Gastroesophageal sphincter (tissue), 4 donors: Measurements from ENCODE around the gene DCAF8. TPM values are rescaled to one million over a fixed set of nuclear protein-coding genes. Genes with fewer than 3 reads are reported as not detected.

Source experiments
- ATAC-seq: fragments of 150-250 bp; one replicate; pipeline ENCODE4 v1.9.1; 2016; ENCODE audit warnings: mild to moderate bottlenecking, moderate library complexity
- H3K27ac ChIP-seq, 4 donors: fragments of 200-600 bp; sonication (generic) in 3 of 4; 1 replicate in 3 of 4; 2 replicates in 1 of 4; pipeline ENCODE4 v1.5.1; 2016 to 2019
- H3K27me3 ChIP-seq: fragments of 200-600 bp; sonication (generic); one replicate; pipeline ENCODE4 v1.5.1; 2019
- H3K36me3 ChIP-seq, 2 donors: fragments of 200-600 bp; sonication (generic); one replicate each; pipeline ENCODE4 v1.5.1; 2019; ENCODE audit warnings: control low read depth in 1 of 2
- H3K4me1 ChIP-seq, 3 donors: fragments of 200-600 bp; sonication (generic); 1 replicate in 2 of 3; 2 replicates in 1 of 3; pipeline ENCODE4 v1.5.1; 2016 to 2019; ENCODE audit warnings: control low read depth in 2 of 3
- H3K4me3 ChIP-seq, 2 donors: fragments of 200-600 bp; sonication (generic); one replicate each; pipeline ENCODE4 v1.5.1; 2019; ENCODE audit warnings: mild to moderate bottlenecking in 1 of 2, moderate library complexity in 1 of 2
- H3K9me3 ChIP-seq, 3 donors: fragments of 200-600 bp; sonication (generic); one replicate each; pipeline ENCODE4 v1.5.1; 2017 to 2019; ENCODE audit warnings: control low read depth in 2 of 3
- EP300 ChIP-seq: sonication (generic); formaldehyde crosslinking; IDR thresholded peaks from one replicate; pipeline ENCODE4 v1.6.1; 2017; ENCODE audit warnings: antibody characterized with exemption, mild to moderate bottlenecking
- POLR2A ChIP-seq, 2 donors: fragments of 450-650 bp; IDR thresholded peaks; one replicate each; pipeline ENCODE4 v1.6.1; 2017; ENCODE audit warnings: antibody characterized with exemption in 2 of 2, mild to moderate bottlenecking in 2 of 2, moderate library complexity in 1 of 2
- POLR2AphosphoS5 ChIP-seq: sonication (generic); formaldehyde crosslinking; IDR thresholded peaks from one replicate; pipeline ENCODE4 v1.6.1; 2017; ENCODE audit warnings: antibody characterized with exemption
- WGBS, 2 donors: methylation state at CpG; one replicate each; pipeline ENCODE4 v1.1.5; 2018; ENCODE audit warnings: low coverage in 1 of 2; 5-methylcytosine and 5-hydroxymethylcytosine counted together
- total RNA-seq, 4 donors: library from RNA; depleted of rRNA; stranded (reverse); fragments of >200 nt; gene quantifications; one replicate each; pipeline ENCODE4 v1.1.0, GENCODE V29; 2016
- TF ChIP-seq, protein P1 (sequence below), 4 experiments: fragments of 200-600 bp in 2 of 4; fragments of 450-650 bp in 2 of 4; sonication (generic) in 1 of 4; IDR thresholded peaks; one replicate each; pipeline ENCODE4 v1.5.1; 2017 to 2019; ENCODE audit warnings: antibody characterized with exemption in 4 of 4, mild to moderate bottlenecking in 2 of 4, moderate library complexity in 2 of 4

DCAF8 gene
- total RNA-seq, 4 donors from 2014 or later = 154 to 211 (median 159) TPM

DNA sequence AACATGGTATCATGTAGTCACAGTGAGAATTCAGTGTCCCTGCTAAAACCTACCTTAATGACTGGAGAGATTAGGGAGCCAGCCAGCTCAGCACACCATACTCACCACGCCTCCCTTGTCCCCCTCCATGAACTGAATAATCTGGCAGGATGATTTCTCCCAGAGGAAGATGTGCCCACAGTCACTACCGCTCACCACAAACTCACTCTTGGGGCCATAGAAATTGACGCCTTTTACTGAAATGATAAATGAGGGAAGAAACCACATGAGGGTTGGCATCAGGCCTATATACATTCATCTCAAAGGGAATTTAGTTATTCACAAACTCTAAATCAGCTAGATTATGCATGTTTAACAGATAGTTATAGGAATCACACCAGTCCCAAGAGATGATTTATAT is 39.8 kb downstream of the DCAF8 start:
- no peaks in the 10 kb centered on the region for H3K9me3 ChIP-seq
- no peaks in the 10 kb centered on the region for H3K27me3 ChIP-seq
- H3K36me3 ChIP-seq = peaks cover 17 to 99% of the 10 kb centered on the region in 2 donors
- H3K4me3 ChIP-seq = no peak overlapping the region
- H3K27ac ChIP-seq = no peak overlapping the region
- H3K4me1 ChIP-seq = peaks cover 1 to 34% (median 21%) of the 10 kb centered on the region in 3 donors
- 80 to 90% methylated on average over 1 to 3 of the region's 3 CpGs for WGBS, 2 donors
- TF ChIP-seq POLR2A (IDR thresholded peaks at IDR 0.05) (no peak), EP300 (no peak), POLR2AphosphoS5 (no peak)
- TF ChIP-seq, protein P1, sequence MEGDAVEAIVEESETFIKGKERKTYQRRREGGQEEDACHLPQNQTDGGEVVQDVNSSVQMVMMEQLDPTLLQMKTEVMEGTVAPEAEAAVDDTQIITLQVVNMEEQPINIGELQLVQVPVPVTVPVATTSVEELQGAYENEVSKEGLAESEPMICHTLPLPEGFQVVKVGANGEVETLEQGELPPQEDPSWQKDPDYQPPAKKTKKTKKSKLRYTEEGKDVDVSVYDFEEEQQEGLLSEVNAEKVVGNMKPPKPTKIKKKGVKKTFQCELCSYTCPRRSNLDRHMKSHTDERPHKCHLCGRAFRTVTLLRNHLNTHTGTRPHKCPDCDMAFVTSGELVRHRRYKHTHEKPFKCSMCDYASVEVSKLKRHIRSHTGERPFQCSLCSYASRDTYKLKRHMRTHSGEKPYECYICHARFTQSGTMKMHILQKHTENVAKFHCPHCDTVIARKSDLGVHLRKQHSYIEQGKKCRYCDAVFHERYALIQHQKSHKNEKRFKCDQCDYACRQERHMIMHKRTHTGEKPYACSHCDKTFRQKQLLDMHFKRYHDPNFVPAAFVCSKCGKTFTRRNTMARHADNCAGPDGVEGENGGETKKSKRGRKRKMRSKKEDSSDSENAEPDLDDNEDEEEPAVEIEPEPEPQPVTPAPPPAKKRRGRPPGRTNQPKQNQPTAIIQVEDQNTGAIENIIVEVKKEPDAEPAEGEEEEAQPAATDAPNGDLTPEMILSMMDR (IDR thresholded peaks at IDR 0.05) = no peak
- no peak for ATAC-seq

DNA sequence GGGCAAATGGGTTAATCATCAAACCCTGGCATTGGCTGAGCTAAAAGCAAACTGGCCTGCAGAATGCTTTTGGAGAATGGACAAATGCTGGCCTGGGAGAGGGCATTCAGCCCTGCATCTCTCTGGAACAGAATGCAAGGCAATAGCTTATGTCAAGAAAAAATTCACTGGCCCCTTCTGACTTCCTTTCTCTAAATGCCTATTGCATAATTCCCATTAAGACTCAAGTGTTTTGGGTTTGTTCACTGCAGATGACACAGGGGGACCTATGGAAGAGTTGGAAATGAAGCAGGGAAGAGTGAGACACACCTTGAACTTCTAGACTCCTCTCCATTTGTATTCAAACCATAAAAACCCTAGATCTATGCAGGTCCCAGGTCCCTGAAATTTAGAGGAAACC is 41.3 kb downstream of the DCAF8 start:
- ATAC-seq = no peak
- TF ChIP-seq, protein P1 (IDR thresholded peaks at IDR 0.05) = no peak
- TF ChIP-seq EP300 = no peak
- TF ChIP-seq POLR2A (IDR thresholded peaks at IDR 0.05) = no peak
- H3K27ac ChIP-seq = peak overlapping the region in 2 of 4 donors; percentile 71 to 79
- H3K27me3 ChIP-seq = no peaks in the 10 kb centered on the region
- H3K4me3 ChIP-seq = no peak overlapping the region
- H3K9me3 ChIP-seq = no peaks in the 10 kb centered on the region
- peaks cover 14 to 99% of the 10 kb centered on the region in 2 donors for H3K36me3 ChIP-seq
- peaks cover 6 to 44% (median 25%) of the 10 kb centered on the region in 3 donors for H3K4me1 ChIP-seq

DNA sequence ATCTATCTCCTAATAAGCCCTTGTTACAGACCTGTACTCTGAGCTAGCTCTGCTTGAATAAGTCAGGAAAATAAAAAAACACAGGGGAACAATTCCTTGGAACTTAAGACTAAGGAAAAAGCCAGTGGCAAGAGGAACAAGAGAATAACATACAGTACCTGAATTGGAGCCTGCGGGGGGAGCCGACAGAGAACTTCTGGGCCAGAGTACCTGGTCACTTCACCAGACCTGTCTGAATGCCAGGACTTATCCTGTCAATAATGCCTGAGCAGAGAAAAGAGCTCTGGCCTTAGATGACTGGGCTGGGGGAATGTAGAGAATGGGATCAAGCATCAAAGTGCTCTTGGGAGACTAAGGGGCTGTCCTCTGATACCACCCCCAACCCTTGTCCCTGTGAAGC is 42.0 kb downstream of the DCAF8 start:
- Histone ChIP-seq H3K36me3 (peaks cover 9 to 99% of the 10 kb centered on the region in 2 donors), H3K4me1 (peaks cover 6 to 44% (median 25%) of the 10 kb centered on the region in 3 donors), H3K27me3 (no peaks in the 10 kb centered on the region), H3K4me3 (no peak overlapping the region), H3K27ac (peak overlapping the region in 3 of 4 donors; percentile 25 to 79 (median 71)), H3K9me3 (no peaks in the 10 kb centered on the region)
- TF ChIP-seq POLR2AphosphoS5 = no peak
- TF ChIP-seq, protein P1 (IDR thresholded peaks at IDR 0.05) = no peak
- no peak for TF ChIP-seq POLR2A (IDR thresholded peaks at IDR 0.05)
- TF ChIP-seq EP300 = no peak
- 58% methylated on average over 2 of the region's 2 CpGs; no CpG with 5 or more reads in 1 of the 2 donors for WGBS, 2 donors
- no peak for ATAC-seq

DNA sequence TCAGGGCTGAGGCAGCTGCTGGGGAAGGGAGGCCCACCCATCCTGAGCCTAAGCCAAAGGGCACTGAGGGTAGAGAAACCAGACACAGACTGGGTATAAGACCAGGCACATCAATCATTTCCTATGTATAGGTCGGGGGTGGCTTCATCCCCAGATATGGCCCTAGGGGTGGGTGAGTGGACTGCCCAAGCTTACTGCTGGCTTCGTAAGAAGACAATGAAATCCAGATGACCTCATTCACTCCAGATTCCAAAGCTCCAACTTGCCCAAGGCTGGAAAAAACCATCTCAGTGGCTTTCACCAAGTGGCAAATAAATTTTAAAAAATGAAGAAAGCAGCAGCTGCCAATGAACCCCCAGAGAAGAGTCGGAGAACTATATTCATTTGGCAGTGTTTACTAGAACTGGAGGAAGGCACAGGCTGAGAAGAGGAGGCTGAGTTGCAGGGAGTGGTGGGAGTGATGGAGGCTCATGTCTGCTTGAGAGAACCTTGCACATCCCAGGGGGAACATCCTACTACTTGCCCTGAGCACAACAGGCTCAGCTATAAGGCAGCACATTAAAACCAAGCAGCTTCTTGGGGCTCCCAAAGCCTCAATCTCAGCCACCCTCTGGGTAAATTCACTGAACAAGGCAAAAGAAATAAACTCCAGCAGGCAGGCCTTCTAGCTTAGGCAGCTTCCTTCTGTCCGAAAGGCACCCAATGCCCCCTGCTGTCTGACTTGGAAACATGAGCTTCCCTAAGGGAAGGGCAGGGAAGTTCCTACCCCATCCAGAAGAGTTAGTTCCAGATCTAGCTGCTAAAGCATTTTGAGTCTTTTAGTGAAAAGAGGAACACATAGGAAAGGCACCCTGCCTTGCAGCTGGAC is 43.1 kb downstream of the DCAF8 start:
- Histone ChIP-seq H3K4me3 (no peak overlapping the region), H3K9me3 (no peaks in the 10 kb centered on the region), H3K27ac (peak overlapping the region; percentile 18 to 79 (median 75)), H3K4me1 (peaks cover 6 to 44% (median 25%) of the 10 kb centered on the region in 3 donors), H3K36me3 (peaks cover 9 to 99% of the 10 kb centered on the region in 2 donors), H3K27me3 (no peaks in the 10 kb centered on the region)
- TF ChIP-seq, protein P1 (IDR thresholded peaks at IDR 0.05) = peak; percentile 58 to 82 (median 77)
- TF ChIP-seq EP300 = no peak
- peak; percentile 79 for ATAC-seq
- 45% methylated on average over 2 of the region's 4 CpGs; no CpG with 5 or more reads in 1 of the 2 donors for WGBS, 2 donors
